Measurements from ENCODE around the gene TSPAN32.

DNA sequence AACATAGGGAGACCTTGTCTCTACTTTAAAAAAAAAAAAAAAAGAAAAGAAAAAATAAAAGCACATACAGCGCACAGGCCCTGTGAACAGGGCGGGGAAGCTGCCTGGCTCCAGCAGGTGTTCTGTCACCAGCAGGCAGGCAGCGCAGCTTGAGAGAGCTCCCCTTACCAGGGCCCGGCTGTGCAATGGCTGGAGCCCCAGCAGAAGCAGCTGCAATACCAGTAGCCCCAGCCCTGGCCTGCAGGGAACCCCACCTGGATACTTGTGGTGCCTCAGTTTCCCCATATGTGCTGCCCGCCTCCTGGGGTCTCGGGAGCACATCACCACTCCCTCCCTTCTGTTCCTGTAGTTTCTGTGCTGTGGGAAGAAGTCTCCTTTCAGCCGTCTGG lies 12.3 kb downstream of the TSPAN32 start:
- TF ChIP-seq, protein P1, sequence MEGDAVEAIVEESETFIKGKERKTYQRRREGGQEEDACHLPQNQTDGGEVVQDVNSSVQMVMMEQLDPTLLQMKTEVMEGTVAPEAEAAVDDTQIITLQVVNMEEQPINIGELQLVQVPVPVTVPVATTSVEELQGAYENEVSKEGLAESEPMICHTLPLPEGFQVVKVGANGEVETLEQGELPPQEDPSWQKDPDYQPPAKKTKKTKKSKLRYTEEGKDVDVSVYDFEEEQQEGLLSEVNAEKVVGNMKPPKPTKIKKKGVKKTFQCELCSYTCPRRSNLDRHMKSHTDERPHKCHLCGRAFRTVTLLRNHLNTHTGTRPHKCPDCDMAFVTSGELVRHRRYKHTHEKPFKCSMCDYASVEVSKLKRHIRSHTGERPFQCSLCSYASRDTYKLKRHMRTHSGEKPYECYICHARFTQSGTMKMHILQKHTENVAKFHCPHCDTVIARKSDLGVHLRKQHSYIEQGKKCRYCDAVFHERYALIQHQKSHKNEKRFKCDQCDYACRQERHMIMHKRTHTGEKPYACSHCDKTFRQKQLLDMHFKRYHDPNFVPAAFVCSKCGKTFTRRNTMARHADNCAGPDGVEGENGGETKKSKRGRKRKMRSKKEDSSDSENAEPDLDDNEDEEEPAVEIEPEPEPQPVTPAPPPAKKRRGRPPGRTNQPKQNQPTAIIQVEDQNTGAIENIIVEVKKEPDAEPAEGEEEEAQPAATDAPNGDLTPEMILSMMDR (IDR thresholded peaks at IDR 0.05 in 2 of 3, conservative IDR thresholded peaks at IDR 0.05 in 1 of 3; ENCODE audit: control insufficient read depth in 2 of 3, extremely low read depth in 1 of 3, insufficient read depth in 1 of 3, low read depth in 3 of 3, low read length in 3 of 3): no peak
- no peak for TF ChIP-seq NFIC (IDR thresholded peaks at IDR 0.05; ENCODE audit: low read depth, low read length)
- TF ChIP-seq MXI1 (IDR thresholded peaks at IDR 0.05; ENCODE audit: low read depth, low read length): no peak
- no peak for TF ChIP-seq RAD51 (IDR thresholded peaks at IDR 0.05)
- TF ChIP-seq POLR2AphosphoS5 (IDR thresholded peaks at IDR 0.05; ENCODE audit: low read length): no peak
- TF ChIP-seq BCL11A (IDR thresholded peaks at IDR 0.05; ENCODE audit: low read depth, low read length): no peak
- TF ChIP-seq, protein P2, sequence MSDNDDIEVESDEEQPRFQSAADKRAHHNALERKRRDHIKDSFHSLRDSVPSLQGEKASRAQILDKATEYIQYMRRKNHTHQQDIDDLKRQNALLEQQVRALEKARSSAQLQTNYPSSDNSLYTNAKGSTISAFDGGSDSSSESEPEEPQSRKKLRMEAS (IDR thresholded peaks at IDR 0.05; ENCODE audit: low read depth, low read length): no peak
- TF ChIP-seq, protein P3, sequence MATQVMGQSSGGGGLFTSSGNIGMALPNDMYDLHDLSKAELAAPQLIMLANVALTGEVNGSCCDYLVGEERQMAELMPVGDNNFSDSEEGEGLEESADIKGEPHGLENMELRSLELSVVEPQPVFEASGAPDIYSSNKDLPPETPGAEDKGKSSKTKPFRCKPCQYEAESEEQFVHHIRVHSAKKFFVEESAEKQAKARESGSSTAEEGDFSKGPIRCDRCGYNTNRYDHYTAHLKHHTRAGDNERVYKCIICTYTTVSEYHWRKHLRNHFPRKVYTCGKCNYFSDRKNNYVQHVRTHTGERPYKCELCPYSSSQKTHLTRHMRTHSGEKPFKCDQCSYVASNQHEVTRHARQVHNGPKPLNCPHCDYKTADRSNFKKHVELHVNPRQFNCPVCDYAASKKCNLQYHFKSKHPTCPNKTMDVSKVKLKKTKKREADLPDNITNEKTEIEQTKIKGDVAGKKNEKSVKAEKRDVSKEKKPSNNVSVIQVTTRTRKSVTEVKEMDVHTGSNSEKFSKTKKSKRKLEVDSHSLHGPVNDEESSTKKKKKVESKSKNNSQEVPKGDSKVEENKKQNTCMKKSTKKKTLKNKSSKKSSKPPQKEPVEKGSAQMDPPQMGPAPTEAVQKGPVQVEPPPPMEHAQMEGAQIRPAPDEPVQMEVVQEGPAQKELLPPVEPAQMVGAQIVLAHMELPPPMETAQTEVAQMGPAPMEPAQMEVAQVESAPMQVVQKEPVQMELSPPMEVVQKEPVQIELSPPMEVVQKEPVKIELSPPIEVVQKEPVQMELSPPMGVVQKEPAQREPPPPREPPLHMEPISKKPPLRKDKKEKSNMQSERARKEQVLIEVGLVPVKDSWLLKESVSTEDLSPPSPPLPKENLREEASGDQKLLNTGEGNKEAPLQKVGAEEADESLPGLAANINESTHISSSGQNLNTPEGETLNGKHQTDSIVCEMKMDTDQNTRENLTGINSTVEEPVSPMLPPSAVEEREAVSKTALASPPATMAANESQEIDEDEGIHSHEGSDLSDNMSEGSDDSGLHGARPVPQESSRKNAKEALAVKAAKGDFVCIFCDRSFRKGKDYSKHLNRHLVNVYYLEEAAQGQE (IDR thresholded peaks at IDR 0.05; ENCODE audit: low read depth, low read length): no peak
- TF ChIP-seq JUNB (IDR thresholded peaks at IDR 0.05): no peak

Measured in GM12878 (cell line).